ENCODE results near the gene LCE1E.
A peak's percentile ranks its signal among the peaks of the same experiment; 100 is the strongest.

Gene LCE1E, protein sequence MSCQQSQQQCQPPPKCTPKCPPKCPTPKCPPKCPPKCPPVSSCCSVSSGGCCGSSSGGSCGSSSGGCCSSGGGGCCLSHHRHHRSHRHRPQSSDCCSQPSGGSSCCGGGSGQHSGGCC

GRCh38 chr1:152786077-152786476, at the start of gene LCE1E:
TSS of gene LCE1E (plus strand) at chr1:152786257. CDS start at chr1:152787300, 1,043 bp downstream.
- no peak for DNase-seq

GRCh38 chr1:152737997-152738396, 48.1 kb upstream of the LCE1E start:
- no peak for DNase-seq

DNA sequence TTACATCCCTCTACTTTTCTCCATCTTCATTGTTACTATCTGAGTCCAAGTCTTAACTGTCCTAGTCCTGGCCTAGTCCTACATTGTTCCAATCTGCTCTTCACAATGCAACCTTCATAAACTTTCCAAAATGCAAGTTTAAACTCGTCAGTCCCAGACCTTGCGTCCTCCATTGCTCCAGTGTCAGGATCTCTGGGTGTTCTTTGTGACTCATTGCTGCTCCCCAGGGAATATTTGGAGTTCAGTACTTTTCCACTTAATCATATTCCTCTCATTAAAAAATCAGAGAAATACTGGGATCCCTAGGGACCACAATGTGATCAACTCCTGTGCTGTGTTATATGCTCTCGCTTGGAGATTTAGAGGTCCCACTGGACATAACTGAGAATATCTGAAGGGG, 46.2 kb upstream of the LCE1E start:
- no peak for DNase-seq

DNA sequence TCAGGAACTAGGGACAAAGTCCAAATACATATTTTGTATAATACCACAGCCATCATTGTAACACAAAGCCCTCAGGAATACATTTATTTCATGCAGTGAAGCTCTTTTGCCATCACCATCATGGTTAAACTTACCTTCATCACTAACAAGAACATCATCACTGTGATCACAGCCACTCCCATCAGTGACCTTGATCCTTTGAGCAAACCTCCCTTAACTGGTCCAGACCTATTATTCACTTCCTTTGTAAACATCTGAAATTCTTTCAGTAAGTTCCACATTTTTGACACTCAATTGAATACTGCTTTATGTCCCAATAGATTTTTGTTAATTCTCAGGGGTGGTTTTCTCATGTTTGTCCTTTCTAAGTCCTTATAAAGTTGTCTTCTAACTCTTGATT, 44.4 kb upstream of the LCE1E start:
- DNase-seq: no peak

- no peak for DNase-seq
Measured at GRCh38 chr1:152743371-152744145, 42.5 kb upstream of the LCE1E start.

GRCh38 chr1:152745289-152745704, 40.8 kb upstream of the LCE1E start:
- DNase-seq: no peak

DNA sequence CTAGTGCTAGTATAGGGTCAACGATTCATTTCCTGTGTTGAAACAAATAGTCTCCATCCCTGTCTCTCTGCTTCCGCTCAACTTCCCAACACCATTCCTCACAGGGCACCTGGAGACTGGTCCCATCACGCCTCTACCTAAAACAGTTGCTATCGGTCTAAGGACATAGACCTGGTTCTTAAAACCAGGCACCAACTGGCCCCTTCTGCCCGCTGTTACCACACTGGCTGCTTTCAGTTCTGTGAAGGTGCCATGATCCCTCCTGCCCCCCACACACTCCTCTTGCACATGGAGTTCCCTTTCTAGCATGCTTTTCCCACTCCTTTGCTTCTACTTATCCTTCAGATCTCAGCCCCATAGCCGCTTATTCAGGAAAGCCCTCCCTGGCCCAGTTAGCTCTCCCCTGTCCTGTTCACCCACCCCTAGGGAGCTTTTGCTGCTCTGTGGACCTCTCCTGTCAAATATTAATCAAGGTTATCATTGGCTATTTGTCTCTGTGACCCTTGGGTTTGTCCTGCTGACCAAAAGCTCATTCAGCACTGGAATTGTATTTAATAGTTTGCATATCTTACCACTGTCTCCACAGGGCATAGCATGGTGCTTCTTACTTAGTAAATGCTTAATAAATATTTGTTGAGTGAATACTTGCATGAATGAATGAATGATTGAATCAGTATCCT, 40.2 kb upstream of the LCE1E start:
- DNase-seq: no peak

DNA sequence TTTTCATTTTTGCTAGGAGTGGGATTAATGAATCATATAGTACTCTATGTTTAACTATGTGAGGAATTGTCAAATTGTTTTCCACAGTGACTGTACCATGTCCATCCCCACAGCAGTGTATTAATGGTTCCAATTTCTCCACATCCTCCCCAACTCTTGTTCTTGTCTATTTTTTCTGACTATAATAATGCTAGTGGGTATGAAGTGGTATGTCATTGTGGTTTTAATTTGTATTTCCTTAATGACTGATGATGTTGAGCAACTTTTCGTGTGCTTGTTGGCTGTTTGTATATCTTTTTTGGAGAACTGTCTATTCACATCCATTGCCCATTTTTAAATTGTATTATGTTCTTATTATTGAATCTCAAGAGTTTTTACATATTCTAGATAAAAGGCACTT, 38.2 kb upstream of the LCE1E start:
- no peak for DNase-seq

- no peak for DNase-seq
Measured at GRCh38 chr1:152752225-152752624, 33.8 kb upstream of the LCE1E start.

DNA sequence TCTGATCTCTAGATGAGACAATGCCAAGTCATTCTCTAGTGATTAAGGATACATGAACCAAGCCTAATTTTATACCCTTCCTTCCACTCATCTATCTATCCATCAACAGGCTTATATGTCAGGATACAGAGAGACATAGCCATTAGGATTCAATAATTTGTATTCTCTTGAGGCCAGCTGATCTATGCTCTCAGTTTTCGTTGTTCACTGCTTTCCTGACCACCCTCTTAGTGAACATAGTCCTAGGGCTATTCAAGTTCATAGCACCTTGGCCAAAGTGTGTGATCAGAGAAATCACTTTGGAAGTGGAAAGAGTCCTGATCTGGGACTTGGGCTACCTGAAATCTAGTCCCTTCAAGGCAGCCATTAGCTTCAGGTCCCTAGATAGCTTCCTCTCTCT, 32.5 kb upstream of the LCE1E start:
- no peak for DNase-seq

GRCh38 chr1:152756872-152757271, 29.2 kb upstream of the LCE1E start:
- DNase-seq: peak in 3 of 56 donors; percentile 2 to 16 (median 4)

GRCh38 chr1:152757747-152758146, 28.3 kb upstream of the LCE1E start, which contains the start of gene KPRP:
TSS of gene KPRP (plus strand) at chr1:152758025. CDS start at chr1:152759589, 1,564 bp downstream.
- peak in 6 of 56 donors; percentile 12 to 41 (median 33) for DNase-seq

DNA sequence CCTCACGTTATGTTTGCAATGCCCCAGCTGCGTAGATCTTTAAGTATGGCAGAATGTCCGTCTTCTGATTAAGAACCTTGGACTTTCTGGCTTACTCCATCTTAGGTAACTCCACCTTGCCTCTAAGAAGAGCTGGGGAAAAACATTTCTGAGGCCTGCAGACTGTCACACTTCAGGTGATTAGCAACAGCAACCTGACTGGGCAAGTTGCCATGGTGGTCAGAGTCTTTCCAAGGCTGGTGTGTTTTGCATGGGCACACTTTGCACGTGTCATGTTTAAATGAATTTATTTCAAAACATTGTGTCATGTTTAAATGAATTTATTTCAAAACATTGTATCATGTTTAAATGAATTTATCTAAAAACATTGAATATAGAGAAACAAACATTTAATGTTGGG, 27.4 kb upstream of the LCE1E start:
- DNase-seq: no peak

GRCh38 chr1:152759453-152760173, 26.4 kb upstream of the LCE1E start:
- no peak for DNase-seq

GRCh38 chr1:152760551-152761190, 25.4 kb upstream of the LCE1E start:
- no peak for DNase-seq

DNA sequence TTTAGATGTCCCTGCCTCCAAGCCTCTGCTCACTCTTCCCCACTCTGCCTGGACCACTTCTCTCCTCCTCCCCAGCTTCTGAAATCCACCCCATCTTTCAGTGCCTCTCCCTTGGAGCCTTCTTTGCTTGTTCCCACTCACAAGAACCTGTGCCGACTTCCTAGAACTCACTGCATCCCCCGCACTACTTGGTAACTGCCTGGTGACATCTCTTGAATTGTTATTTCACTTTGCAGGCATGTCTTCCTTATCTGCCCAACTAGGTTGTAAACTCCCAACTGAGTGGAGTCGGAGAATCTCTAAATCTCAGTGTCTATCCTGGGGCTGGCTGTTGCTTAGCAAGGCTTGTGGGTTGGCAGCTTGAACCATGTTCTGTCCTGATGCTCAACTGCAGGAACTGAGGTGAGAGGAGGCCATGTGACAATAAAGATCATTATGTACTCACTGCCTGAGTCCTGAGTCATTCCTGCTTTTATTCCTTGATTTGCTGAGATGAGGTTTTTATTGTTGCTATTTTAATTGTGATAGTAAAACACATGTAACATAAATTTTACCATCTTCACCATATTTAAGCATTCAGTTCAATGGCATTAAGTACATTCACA, 24.3 kb upstream of the LCE1E start:
- peak in 31 of 56 donors; percentile 9 to 88 (median 54) for DNase-seq

DNA sequence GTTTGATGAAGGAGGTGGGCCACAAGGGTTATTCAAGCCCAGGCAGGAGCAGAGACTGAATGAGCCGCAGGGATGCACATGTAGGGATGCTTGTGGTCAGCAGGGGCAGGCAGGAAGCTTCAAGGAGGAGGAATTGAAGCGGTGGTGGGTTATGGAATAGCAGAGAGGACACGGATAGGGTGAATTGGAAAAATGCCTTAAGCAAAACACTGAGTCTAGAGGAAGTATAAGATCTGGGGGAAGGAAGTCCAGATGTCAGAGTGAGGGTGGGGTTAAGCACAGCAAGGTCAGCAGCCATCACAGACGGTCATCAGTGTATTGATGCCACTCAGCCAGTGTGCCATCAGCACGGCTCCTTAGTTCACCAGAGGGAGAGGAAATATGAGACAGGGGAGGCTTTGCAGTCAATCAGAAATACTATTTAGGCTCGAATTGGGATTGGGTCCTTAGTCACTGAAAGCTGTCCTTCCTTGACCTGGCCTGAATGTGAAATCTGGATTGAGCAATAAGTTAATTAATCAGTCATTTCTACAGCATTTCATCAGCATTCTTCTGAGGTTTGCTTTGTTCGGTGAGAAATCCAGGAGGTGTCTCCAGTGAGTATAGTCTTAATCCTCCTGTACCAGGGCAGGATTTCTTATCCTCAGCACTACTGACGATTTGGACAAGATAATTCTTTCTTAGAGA, 17.1 kb upstream of the LCE1E start:
- no peak for DNase-seq

DNA sequence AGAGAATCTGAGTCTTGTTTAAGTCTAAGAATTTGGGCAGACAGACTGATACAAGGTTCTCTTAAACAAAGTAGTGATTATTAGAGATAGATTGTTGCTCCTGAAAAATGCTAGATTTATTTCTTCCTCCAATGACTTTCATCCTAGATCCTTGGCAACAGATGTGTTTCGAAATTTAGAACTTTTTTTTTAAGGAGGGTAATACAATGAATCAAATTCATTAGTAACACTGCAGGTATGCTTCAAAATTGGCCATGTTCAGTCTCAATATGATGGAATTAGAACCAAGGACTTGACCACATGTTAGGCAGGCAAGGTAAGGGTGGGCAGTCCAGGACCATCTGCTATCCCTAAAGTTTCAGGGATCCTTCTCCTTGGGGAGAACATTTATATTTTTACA, 15.6 kb upstream of the LCE1E start:
- no peak for DNase-seq

- DNase-seq: no peak
Measured at GRCh38 chr1:152774875-152775274, 11.2 kb upstream of the LCE1E start, which contains the start of gene LCE1F. TSS of gene LCE1F (plus strand) at chr1:152775140. CDS start at chr1:152776372, 1,232 bp downstream.

GRCh38 chr1:152776361-152776760, 9.7 kb upstream of the LCE1E start:
- DNase-seq: no peak
